Amniotic epithelial cell (primary cell): ENCODE results near the gene SCAMP5.

Source experiments
- DNase-seq: peaks from one replicate; pipeline ENCODE4 v3.0.0-alpha.2; 2010; ENCODE audit warnings: low read depth

SCAMP5 gene, protein sequence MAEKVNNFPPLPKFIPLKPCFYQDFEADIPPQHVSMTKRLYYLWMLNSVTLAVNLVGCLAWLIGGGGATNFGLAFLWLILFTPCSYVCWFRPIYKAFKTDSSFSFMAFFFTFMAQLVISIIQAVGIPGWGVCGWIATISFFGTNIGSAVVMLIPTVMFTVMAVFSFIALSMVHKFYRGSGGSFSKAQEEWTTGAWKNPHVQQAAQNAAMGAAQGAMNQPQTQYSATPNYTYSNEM

GRCh38 chr15:74995182-74995778 lies at the start of gene SCAMP5:
Gene SCAMP5 (plus strand): TSS chr15:74995563. CDS start chr15:75011840, 16,277 bp downstream.
- peak; percentile 91 for DNase-seq

DNA sequence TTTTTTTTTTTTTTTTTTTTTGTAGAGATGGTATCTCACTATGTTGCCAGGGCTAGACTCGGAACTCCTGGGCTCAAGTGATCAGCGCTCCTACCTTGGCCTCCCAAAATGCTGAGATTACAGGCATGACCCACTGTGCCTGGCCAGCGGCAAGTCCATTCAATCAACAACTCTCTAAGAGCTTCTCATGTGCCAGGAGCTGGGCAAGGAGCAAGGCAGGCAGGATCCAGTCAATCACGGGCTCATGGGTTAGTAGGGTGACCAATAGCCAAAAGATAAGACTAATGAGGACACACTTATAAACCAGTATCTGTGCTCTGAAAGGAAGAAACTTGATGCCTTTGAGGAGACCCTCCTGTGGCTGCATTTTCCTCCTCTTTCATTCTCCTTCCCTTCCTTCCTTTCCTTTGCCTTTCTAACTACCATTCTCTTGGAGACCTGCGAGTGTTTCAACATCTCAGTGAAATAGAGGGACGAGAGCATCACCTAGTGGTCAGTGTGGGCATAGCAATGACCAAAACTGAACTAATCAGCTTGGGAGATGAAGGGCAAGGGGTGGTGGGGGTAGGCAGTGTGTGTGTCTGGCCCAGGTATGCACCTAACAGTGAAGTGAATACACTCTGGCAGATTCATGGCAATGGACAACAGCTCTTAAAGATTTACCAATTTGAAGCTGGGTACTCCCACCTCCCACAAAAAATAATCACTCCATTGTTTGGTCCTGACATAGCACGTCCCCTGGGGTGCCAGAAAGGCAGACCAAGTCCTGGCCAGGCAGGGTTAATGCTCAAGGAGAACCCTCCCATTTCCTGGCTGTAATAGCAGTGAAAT lies 45.1 kb upstream of the SCAMP5 start:
- peak; percentile 70 for DNase-seq

DNA sequence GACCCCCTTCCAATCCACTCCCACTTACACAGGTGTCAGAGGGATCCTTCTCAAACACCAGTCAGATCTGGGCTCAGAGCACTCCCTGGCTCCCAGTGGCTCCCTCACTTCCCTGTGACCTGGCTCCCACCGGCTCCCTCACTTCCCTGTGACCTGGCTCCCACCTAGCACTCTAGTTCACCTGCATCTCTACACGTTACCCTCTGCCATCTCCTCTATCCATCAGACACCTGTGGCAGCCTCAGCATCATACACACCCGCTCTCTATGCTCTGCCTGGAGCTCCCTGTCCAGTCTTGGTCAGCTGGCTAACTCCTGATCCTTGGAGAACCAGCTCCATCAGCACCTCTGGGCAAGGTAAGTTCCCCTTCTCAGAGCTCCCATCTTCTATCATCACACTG lies 44.4 kb upstream of the SCAMP5 start:
- DNase-seq: no peak

- DNase-seq: peak; percentile 97
Measured at GRCh38 chr15:74954515-74954914, 40.8 kb upstream of the SCAMP5 start.

DNA sequence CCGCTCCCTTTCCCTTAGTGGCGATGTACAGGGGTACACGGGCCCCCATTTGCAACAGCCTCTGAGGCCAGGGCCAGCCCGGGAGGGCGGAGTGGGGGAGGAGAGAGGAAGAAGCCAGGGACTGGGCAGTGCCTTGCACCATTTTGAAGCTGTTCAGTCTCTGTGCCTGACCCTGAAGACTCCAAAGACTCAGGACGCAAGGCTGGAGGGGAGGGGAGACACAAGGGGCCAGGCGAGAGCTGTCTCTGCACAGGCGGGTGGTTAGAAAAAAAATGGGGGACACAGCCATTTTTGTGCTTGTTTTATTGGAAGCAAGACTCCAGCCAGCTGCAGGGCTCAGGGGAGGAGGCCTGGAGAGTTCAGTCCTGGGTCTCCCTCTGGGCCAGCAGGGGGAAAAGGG lies 40.3 kb upstream of the SCAMP5 start:
- DNase-seq: peak; percentile 64

- DNase-seq: peak; percentile 74
Measured at GRCh38 chr15:74955796-74956647, 39.3 kb upstream of the SCAMP5 start.

DNA sequence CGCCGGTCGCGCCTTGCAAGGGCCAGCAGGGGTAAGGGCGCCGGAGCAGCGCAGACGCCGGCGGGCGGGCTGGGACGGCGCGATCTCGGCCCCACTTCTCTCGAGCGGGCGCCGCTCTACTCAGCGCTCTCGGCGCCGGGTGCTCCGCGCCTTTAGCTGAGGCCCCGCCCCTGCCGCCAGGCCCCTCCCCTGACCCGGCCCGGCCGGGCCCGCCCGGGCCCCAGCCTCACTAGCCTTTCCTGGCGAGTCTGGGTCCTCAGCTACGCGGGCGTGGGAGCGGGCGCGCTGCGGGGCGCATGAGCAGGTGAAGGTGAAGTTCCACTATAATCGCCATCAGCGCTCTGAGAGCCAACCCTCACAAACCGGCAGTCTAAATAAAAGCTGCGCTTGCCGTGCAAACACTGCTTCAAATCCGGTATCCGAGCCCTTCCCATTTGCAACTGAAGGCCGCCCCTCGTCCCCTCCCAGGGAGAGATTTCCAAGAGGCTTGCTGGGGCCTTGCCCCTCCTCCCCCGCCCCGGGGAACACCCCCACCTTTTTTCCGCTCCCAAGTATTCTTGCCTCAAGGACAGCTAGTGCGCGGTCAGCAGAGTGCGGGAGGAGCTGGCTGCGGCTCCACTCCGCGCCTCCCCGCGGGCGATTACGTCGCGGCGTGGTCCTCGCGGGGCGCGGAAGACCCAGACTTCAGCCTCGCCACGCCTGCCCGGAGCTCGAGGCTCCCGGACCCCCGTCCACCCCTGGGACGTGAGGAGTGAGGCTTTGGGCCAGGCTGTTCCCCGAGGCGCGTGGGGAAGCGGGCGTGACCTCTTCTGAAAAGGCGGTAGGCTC lies 38.5 kb upstream of the SCAMP5 start, which contains the start of gene RPP25:
TSS of gene RPP25 (minus strand) at position 125 of the 828 bp plus-strand sequence. CDS start 189 bp downstream, outside the sequence.
- peak; percentile 80 for DNase-seq

- DNase-seq: peak; percentile 13
Measured at GRCh38 chr15:74957476-74958035, 37.8 kb upstream of the SCAMP5 start.

DNA sequence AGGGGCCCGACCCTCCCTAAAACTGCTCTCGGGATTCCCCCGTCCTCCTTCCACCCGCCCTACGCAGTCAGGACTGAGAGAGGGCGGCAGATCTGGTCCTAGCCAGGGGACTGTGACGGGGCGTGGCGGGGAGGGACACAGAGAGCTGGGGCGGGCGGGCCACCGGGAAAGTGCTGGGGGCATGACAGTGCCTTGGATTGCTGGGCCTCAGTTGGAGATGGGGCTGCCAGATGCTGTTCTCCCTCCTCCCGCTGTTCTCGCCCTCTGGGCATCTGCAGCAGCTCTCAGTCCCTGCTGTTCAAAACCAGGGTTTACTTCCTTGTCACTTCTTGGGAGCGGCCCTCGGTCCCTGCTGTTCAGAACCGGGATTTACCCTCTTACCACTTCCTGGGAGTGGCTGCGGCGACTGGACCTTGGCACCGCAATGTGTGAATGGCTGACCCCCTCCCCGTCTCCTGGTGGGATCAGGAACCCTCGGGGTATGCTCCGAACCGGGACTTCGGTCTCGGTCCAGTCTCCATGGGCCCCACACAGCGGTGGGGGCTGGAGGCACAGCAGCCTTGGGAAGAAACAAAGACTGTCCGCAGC lies 36.9 kb upstream of the SCAMP5 start:
- DNase-seq: no peak

GRCh38 chr15:74958908-74959585 lies 36.3 kb upstream of the SCAMP5 start:
- DNase-seq: no peak

GRCh38 chr15:74959586-74959939 lies 35.8 kb upstream of the SCAMP5 start:
- DNase-seq: no peak

- DNase-seq: no peak
Measured at GRCh38 chr15:74960286-74960685, 35.1 kb upstream of the SCAMP5 start.

DNA sequence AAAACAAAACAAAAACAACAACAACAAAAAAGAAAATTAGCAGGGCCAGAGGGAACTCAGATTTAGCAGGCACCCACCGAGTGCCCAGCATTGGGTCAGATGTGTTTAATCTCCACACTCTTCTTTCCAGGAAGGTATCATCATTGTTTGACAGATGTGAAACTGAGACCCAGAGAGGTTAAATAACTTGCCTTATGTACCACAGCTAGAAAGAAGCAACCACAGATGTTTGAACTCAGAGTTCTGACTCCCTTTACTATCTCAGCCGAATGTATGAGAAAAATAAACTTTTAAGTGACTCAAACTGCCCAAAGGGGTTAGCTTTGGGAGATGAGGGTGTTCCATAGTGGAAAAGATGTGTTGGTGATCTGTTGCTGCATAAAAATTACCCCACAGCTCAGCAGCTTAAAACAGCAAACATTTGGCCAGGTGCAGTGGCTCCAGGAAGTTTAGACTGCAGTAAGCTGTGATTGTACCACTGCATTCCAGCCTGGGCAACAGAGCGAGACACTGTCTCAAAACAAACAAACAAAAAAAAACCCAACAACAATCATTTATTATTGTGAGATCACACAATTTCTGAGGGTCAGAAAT lies 34.3 kb upstream of the SCAMP5 start:
- no peak for DNase-seq

GRCh38 chr15:74961616-74962015 lies 33.7 kb upstream of the SCAMP5 start:
- DNase-seq: no peak

- DNase-seq: no peak
Measured at GRCh38 chr15:74962219-74962618, 33.1 kb upstream of the SCAMP5 start.

DNA sequence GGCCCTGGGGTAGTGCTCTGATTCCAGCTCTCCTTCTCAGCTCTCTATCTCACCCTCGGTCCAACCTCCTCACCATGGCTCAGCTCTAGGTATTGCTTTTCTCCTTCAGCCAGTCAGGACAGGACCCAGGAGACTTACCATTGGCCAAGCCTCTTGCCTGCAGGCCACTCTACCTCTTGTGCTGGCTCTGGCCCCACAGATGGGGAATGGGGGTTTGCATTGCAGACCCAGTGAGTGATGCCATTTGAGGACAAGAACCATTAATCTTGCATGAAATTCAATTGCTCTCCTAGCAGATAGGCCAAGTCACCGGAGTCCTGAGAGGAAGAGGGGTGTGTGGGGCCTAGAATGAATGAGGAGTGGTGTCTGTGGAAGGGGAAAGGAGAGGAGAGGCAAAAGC lies 32.7 kb upstream of the SCAMP5 start:
- DNase-seq: no peak

GRCh38 chr15:74963213-74963612 lies 32.1 kb upstream of the SCAMP5 start:
- no peak for DNase-seq

DNA sequence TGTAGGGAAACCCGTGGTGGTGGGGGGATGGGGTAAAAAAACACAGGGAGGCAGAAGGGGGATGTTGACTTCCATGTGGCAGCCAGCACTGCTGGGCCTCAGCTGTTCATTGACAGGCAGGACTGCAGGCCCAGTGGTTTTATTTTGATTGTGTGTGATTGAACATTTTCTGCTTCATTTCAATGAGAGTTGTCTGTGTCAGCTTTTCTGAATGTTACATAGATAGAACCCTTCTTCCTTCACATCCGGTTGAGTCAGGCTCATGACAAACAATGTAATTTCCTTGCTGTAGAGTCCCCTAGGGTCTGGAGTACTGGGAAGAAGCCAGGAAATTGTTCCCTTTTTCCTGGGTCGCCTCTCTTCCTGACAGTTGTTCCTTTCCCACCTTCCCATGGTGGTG lies 30.6 kb upstream of the SCAMP5 start:
- DNase-seq: peak; percentile 15

- no peak for DNase-seq
Measured at GRCh38 chr15:74967670-74968069, 27.7 kb upstream of the SCAMP5 start.
